HG03108 (cell line): Measurements from ENCODE around the gene LIPA.
"Not testable (repeated sequence)": the region's sequence is repeated elsewhere in the genome, so short reads cannot be mapped to it uniquely, and the experiment has no call there.

Source experiments
- ATAC-seq: cut with Tn5 transposase; IDR thresholded peaks from one replicate; pipeline ENCODE4 v1.9.1; 2021; ENCODE audit warnings: moderate library complexity; ENCODE audit not compliant: unreplicated experiment

LIPA gene

GRCh38 chr10:89213191-89213808 lies 38.3 kb downstream of the LIPA start:
- ATAC-seq: no peak

DNA sequence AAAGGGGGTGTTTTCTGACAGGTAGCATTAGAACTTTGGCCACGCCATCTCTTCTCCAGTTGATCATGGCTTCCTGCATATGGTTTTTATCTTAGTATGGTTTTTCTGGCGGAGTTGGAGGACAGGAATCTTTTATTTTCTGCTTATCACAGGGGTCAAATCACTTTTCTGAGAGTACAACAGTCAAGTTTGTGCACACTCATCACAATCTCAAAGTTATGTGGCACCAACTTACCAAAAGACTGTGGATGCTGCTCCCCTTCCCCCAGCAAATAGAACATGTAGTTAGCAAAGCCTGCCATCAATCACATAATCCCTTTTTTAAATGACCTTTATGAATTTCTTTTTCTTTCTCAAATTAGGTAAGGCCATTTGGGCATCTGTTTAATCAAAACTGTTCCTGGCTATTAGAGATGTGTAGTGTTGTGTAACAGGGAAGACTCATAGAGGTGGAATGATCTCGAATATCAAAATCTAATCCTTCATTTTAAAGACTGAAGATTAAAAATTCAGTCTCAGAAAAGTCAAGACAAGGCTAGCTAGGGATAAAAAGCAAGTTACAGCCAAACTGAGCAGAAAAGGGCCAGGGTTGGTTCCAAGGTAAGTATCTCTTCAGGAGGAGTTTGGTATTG lies 40.7 kb downstream of the LIPA start:
- ATAC-seq: no peak

- ATAC-seq: no peak
Observed at GRCh38 chr10:89209718-89210117, 41.9 kb downstream of the LIPA start.

- ATAC-seq: no peak
Observed at GRCh38 chr10:89207801-89208551, 43.6 kb downstream of the LIPA start.

DNA sequence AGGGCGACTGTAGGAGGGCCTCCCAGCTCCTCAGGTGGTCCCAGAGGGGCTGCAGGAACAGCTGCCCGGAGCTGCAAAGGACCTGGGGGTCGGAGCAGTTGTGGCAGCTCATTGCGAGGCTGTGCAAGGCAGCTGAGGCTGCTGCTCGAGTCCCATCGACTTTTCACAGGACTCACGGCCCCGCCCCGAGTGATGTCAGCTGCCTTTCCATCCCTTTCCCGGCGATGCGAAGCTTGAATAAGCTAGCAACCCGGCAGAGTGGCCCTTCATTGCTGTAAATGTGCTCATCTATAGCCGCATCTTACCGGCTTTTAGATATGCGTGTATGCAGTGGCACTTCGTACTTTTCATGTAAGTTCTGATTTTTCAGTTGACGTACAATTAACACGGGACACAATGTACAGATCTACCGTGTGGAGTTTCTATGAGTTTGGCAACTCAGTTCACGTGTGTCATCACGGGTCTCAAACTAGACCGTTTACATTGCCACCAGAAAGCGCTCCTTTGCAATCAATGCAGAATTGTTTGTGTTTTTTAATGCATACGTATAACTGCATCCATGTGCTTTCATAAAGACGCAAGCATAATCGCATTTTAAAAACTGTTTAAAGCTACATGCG lies 44.3 kb downstream of the LIPA start, which contains the start of gene CH25H:
Gene CH25H (minus strand): TSS at position 137 of the 620 bp plus-strand sequence. CDS start 25 bp downstream, at position 112.
- ATAC-seq: no peak

DNA sequence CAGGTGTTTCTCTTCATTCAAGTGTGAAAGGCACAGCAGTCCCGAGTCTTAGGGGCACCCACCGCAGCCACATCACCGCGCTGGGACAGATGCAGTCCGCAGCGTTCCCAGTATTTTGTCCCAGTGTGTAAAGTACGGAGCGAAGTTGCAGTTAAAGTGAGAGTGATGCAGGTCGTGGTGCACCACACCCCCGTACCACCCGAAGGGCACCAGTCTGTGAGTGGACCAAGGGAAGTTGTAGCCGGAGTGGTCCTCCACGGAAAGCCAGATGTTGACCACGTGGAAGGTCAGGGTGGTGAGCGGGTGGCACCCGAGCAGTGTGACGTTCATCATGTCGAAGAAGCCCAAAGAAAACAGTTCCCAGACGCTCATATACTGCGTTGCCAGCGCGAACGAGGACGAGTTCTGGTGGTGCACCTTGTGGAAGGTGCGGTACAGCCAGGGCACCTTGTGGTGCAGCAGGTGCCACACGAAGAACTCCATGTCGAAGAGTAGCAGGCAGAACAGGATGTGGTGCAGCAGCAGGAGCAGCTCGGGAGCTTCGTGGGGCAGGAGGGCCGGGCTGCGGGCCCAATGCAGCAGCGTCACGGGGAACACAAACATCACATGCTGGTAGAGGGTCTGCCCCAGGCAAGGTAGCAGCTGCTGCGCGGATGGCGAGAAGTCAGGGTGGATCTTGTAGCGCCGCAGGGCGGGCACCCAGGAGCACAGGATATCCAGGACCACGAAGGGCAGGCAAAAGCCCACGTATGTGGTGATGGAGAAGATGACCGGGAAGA lies 45.0 kb downstream of the LIPA start:
- no peak for ATAC-seq

DNA sequence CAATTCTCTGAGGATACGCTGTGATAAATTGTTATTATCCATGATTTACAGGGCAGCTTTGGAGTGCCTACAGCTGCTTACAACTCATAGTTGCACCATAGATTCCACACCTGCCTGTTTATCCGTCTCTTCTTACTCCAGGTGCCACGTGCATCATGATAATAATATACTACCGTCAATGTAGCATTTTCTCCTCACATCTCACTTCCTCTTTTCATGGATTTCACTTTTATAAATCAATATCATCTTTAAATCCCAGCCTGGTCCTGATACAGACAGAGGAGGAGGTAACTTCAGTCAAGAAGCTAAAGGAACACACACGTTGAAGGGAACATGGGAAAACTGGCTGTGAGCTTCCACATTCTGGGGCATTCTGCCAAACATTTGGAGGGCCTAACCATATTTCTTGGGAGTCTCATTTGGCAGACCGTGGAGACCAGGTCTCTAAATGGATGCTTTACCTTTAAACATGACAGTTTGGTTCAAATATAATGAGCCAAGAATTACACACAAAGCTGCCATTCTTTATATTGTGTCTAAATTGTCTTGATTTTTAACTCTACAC lies 46.9 kb downstream of the LIPA start:
- ATAC-seq: no peak

DNA sequence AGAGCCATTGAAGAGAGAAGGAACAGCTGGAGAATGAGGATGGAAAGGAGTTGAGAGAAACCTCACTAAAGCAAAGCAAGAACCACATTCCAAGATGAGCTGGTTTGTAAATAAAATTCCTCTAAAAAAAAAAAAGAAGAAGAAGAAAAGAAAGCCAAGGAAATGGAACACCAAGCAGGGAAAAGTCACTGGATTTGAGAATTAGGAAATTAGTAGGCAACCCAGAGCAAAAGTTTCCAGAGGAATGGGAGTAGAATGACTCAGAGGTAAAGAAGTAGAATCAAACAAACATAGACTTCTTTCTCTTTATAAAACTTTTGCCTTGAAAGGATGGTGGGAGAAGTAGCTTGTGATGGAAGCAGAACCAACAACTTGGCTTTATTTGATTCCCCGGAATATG lies 48.3 kb downstream of the LIPA start:
- ATAC-seq: no peak

DNA sequence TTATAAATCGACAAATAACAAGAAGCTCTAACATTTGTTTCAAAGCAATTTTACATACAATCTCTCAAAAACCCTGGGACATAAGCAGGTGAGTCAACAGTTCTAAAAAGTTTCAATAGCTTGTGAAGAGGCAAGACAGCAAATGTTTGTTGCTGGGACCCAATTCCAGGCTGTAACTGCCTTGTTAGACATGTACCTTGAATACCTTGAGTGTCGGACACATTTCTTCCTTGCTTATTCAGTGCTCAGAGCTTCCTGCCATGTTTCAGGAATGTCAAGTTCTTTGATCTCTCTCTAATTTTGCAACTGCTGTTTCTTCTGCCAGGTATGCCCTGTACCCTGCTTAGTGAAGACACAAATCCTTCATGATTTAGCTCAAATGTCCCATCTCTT lies 49.5 kb downstream of the LIPA start:
- no peak for ATAC-seq

GRCh38 chr10:89201345-89202032 lies 50.1 kb downstream of the LIPA start:
- ATAC-seq: no peak

- no peak for ATAC-seq
Observed at GRCh38 chr10:89197473-89197872, 54.1 kb downstream of the LIPA start.

DNA sequence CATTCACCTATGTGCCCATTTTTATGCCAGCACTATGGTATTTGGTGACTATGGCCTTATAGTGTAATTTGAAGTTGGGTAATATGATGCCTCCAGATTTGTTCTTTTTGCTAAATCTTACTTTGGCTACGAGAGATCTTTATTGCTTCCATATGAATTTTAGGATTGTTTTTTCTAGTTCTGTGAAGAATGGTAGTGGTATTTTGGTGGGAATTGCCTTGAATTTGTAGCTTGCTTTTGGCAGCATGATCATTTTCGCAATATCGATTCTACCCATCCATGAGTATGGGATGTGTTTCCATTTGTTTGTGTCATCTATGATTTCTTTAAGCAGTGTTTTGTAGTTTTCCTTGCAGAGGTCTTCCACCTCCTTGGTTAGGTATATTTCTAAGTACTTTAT lies 60.3 kb downstream of the LIPA start:
- ATAC-seq: not testable (repeated sequence)

DNA sequence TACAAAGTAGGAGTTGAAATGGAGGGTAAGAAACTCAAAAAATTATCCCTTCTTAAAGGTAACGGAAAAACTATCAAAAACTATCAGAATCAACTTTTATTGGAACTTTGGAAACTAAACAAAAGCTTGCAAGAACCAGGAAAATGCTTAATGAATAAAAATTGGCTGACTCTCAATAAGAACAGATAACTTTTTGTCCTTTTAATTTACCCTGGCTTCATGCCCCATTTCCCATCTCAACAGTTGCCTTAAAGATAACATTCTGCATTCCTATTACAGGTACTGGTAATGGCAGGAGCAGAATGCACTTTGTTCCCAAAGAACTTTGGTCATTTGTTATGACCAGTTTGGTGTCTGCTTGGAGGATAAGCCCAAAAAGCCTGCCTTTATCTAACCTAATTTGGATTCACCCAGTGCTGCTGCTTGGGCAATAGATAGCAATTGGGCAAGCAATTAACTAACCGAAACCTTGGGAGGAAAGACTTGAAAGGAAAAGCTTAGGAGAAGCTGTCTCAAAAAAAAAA lies 62.3 kb downstream of the LIPA start:
- ATAC-seq: no peak

DNA sequence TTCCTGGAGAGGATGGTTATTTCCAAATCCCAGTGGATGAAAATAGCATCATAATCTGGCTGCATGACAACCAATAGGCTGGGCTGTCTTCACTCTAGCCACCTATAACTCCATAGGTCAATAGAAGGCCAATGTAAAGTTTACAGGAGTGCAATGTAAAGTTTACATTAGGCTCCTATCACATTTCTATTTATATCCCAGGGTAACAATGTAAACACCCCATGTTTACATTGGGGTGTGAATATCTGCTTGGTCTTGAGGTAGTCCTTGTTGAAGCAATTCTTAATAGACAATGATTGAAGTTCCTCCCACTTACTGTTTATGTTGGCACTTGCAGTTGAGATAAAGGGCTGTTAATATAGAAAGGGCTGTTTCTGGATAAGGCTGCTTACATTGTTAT lies 65.9 kb downstream of the LIPA start:
- ATAC-seq: no peak

DNA sequence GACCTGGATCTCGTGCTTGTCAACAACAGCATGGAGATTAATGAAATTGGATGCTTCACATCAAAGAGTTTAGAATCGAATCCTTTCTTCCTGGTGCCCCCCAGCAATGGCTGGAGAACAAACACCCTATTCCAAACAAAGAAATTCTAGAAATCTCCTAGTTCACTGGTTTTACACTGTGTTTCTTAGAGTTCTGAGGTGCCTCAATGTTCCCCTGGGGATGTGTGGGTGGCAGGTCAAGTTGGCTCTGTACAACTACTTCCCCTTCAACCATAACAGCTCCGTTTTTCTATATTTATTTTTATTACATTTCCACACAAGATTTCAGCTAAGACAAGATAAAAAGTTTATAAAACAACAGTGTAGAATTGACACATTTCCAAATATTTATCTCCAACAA lies 66.9 kb downstream of the LIPA start:
- no peak for ATAC-seq

DNA sequence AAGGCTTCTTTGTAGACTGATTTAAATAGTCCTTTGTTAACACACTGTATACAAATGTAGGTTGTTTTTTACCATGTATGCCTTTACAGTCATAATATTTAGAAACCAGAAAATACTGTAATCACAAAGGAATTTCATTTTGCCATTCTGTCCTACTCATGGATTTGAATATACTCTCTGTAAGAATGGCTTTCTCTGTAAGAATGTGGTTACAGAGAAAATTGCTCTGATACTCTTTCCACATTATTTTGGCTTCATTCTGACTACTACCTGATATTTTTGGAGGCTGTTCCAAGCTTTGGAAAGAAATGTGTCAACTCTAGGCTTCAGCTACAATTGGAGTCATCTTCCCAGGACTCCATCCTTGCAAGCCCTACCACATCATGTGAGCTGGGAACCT lies 68.0 kb downstream of the LIPA start:
- ATAC-seq: no peak

DNA sequence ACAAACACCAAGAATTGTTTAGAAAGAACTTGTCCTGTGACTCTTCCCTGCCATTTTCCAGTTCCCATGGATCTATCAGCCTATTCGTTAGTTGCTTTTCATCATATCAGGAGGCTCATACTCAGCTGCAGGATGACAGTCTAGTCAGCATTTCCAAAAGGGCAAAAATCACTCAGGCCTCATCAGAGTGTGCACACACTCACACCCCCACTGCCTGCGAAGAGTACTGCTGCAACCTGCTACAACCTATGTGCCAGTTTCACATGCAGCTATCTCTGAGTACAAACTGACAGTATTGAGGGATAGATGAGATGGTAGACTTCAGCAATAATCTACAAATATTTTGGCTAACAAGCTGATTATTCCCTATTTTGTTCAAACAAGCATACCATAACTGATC lies 68.7 kb downstream of the LIPA start:
- ATAC-seq: no peak

DNA sequence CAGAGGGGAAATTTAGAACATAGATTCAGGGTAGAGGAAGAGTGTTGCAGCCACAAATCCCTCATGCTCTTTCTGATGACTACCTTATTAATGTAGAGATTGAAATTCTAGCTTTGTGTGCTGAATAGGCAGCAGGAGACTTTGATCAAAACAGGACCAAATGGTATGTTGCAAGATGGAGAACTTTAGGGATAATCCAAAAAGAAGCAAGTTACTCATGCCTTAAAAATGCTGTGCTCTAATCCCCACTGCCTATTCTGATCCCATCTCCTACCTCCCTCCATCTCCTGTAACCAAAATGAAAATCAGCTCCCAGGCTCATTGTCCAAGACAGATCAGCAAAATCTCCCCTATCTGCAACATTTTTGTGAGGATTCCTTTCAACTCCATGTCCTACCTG lies 75.8 kb downstream of the LIPA start:
- no peak for ATAC-seq

DNA sequence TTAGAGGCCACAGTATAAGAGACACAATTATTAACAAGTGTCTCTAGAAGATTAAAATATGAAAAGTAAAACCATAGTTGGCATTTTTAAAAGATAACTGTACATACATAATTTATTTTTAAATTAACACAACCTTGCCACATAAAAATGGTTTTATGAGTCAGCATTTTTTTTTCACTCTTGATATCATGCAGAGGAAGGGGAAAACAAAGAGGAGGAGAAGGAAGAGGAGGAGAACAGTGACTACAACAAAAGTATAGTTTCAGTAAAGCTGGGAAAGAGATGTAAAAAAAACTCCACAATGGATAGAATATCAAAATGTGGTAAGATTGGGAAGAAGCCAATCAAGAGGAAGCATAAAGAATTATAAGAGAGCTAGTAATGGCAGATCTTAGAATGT lies 78.5 kb downstream of the LIPA start:
- no peak for ATAC-seq

GRCh38 chr10:89171996-89172395 lies 79.6 kb downstream of the LIPA start:
- no peak for ATAC-seq
